Body of pancreas (tissue), 4 donors: ENCODE measurements around the gene FMNL2.

Source experiments
- POLR2A ChIP-seq, 3 donors: fragments of 450-650 bp; IDR thresholded peaks; one replicate each; pipeline ENCODE4 v1.6.1; 2016; ENCODE audit warnings: antibody characterized with exemption in 3 of 3, mild to moderate bottlenecking in 2 of 3
- TF ChIP-seq, protein P1 (sequence below), 7 experiments: fragments of 450-650 bp in 4 of 7; fragments of 200-600 bp in 3 of 7; sonication (generic) in 3 of 7; IDR thresholded peaks; one replicate each; pipeline ENCODE4 v1.5.1; 2016 to 2019; ENCODE audit warnings: antibody characterized with exemption in 7 of 7

DNA sequence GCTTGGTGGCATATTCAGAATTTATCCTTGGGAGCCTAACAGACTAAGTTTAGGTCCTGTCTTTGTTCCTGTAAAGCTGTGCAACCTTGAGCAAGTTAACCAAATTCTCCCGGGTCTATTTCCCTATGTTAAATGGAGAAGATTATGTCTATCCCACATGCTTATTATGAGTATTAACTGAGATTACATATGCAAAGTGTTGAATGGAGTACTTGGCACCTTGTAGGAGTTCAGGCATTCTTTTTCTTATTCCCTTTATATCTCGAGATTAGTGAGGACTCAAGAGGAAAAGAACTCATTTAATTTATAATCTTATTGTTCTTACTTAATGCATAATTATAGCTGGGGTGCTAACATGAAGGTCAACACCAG is 184.6 kb downstream of the FMNL2 start:
- TF ChIP-seq, protein P1, sequence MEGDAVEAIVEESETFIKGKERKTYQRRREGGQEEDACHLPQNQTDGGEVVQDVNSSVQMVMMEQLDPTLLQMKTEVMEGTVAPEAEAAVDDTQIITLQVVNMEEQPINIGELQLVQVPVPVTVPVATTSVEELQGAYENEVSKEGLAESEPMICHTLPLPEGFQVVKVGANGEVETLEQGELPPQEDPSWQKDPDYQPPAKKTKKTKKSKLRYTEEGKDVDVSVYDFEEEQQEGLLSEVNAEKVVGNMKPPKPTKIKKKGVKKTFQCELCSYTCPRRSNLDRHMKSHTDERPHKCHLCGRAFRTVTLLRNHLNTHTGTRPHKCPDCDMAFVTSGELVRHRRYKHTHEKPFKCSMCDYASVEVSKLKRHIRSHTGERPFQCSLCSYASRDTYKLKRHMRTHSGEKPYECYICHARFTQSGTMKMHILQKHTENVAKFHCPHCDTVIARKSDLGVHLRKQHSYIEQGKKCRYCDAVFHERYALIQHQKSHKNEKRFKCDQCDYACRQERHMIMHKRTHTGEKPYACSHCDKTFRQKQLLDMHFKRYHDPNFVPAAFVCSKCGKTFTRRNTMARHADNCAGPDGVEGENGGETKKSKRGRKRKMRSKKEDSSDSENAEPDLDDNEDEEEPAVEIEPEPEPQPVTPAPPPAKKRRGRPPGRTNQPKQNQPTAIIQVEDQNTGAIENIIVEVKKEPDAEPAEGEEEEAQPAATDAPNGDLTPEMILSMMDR (IDR thresholded peaks at IDR 0.05): no peak
- no peak for TF ChIP-seq POLR2A (IDR thresholded peaks at IDR 0.05)
